ENCODE data around the gene SLC15A3.

GRCh38 chr11:60919956-60920355 lies 32.0 kb downstream of the SLC15A3 start:
- TF ChIP-seq CTCF (IDR thresholded peaks at IDR 0.05) (no peak), POLR2AphosphoS5 (IDR thresholded peaks at IDR 0.05; ENCODE audit: insufficient read depth in 1 of 2, low read depth in 1 of 2) (no peak), POLR2A (IDR thresholded peaks at IDR 0.05) (no peak)
